Effector CD8-positive, alpha-beta T cell (primary cell): ENCODE results near the gene CCDC142.

Experiments used
- DNase-seq: peaks from one replicate; lab custom pipeline; 2025; lab: John Stamatoyannopoulos, UW

The CCDC142 gene

GRCh38 chr2:74514368-74515270 lies 31.8 kb upstream of the CCDC142 start, which contains the start of gene TLX2:
Gene TLX2 (plus strand): TSS chr2:74514450. CDS start chr2:74514807, 357 bp downstream.
- DNase-seq, result no peak

GRCh38 chr2:74513605-74514367 lies 31.0 kb upstream of the CCDC142 start:
- DNase-seq, result no peak

- no peak for DNase-seq
Observed at GRCh38 chr2:74512744-74513604, 30.2 kb upstream of the CCDC142 start.

- no peak for DNase-seq
Observed at GRCh38 chr2:74511104-74511989, 28.5 kb upstream of the CCDC142 start.

GRCh38 chr2:74510272-74510671 lies 27.5 kb upstream of the CCDC142 start:
- no peak for DNase-seq

- DNase-seq, result peak; percentile 26
Observed at GRCh38 chr2:74507926-74508520, 25.2 kb upstream of the CCDC142 start.

- peak; percentile 94 for DNase-seq
Observed at GRCh38 chr2:74507145-74507925, 24.5 kb upstream of the CCDC142 start, which contains the start of gene PCGF1. Gene PCGF1 (minus strand): TSS chr2:74507695. CDS start chr2:74507668, 27 bp downstream.

- no peak for DNase-seq
Observed at GRCh38 chr2:74505448-74506246, 22.8 kb upstream of the CCDC142 start.

- DNase-seq, result no peak
Observed at GRCh38 chr2:74504591-74504990, 21.8 kb upstream of the CCDC142 start.

- DNase-seq, result no peak
Observed at GRCh38 chr2:74503506-74504475, 21.0 kb upstream of the CCDC142 start.

- DNase-seq, result peak; percentile 6
Observed at GRCh38 chr2:74502720-74503505, 20.1 kb upstream of the CCDC142 start.

- DNase-seq, result no peak
Observed at GRCh38 chr2:74502147-74502719, 19.4 kb upstream of the CCDC142 start.

- DNase-seq, result no peak
Observed at GRCh38 chr2:74501335-74502071, 18.7 kb upstream of the CCDC142 start.

- DNase-seq, result no peak
Observed at GRCh38 chr2:74500578-74500946, 17.8 kb upstream of the CCDC142 start.

- no peak for DNase-seq
Observed at GRCh38 chr2:74499940-74500577, 17.3 kb upstream of the CCDC142 start.
